ENCODE results near the gene TNRC18.

DNA sequence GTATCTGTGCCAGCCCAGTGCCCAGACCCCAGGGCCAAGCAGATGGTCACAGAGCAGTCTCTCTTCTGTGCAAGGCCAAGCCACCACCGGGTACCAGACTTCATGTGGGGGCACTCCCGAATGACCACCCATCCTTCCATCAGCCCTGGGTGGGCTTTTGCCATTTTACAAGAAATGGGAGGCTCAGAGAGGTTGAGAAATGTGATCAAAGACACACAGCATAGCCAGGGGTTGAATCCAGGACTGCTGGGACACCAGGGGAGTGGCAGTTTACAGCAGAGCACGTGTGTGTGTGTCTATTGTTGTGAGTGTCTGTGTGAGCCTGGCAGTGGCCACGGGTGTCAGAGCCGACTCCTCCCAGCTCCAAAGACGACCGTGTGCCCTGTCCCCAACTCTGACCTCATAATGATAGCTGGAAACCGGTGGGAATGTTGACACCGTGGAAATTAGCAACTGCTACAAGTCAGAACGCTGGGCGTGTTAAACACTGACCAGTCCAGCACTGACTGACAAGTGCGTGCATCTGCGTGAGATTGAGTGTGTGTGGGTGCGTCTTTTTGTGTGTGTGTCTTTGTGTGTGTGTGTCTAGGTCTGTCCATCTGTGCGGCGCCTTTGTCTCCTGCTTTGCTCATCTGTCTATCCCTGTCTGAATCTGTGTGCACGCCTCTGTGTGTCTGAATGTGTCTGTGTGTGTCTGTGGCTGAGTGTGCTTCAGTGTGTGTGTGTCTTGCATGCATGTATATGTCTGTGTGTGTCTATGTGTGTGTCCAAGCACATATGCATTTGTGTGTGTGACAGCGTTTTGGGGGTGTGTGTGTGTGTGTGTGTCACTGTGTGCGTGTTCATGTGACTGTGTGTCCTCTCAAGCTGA, 158.1 kb downstream of the TNRC18 start:
- TF ChIP-seq CTCF (IDR thresholded peaks at IDR 0.05) (no peak), POLR2A (IDR thresholded peaks at IDR 0.05) (no peak)

All from Peyer's patch (tissue), 4 donors.